ENCODE measurements around the gene ASCL1.

DNA sequence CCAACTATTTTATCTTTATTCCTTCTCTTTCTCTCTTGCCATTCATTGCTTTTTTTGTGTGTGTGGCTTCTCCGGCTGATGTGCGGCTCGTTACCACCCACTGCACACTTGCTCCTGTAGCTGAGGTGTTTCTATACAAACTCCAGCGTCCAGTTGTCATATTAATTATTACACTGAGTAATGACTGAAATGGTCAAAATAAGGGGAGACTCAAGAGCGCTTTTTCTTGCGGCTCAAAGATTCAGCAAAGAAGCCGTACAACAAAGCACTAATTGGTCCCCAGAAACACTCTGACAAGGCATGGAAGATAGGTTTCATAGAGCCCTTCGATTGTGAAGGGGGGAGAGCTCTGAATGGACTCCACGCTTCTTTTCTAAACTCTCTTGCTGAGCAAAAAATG lies 5.6 kb upstream of the ASCL1 start:
- TF ChIP-seq, protein P1, sequence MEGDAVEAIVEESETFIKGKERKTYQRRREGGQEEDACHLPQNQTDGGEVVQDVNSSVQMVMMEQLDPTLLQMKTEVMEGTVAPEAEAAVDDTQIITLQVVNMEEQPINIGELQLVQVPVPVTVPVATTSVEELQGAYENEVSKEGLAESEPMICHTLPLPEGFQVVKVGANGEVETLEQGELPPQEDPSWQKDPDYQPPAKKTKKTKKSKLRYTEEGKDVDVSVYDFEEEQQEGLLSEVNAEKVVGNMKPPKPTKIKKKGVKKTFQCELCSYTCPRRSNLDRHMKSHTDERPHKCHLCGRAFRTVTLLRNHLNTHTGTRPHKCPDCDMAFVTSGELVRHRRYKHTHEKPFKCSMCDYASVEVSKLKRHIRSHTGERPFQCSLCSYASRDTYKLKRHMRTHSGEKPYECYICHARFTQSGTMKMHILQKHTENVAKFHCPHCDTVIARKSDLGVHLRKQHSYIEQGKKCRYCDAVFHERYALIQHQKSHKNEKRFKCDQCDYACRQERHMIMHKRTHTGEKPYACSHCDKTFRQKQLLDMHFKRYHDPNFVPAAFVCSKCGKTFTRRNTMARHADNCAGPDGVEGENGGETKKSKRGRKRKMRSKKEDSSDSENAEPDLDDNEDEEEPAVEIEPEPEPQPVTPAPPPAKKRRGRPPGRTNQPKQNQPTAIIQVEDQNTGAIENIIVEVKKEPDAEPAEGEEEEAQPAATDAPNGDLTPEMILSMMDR (conservative IDR thresholded peaks at IDR 0.05; ENCODE audit: low read length), result no peak
- no peak for TF ChIP-seq EZH2phosphoT487 (IDR thresholded peaks at IDR 0.05; ENCODE audit: borderline replicate concordance, low read depth, low read length)

All from OCI-LY7 (cell line).